Colonic mucosa (tissue), 4 donors: ENCODE measurements around the gene TBX10. TPM values are rescaled to one million over a fixed set of nuclear protein-coding genes. Genes with fewer than 3 reads are reported as not detected.

Experiments
- DNase-seq: peaks from one replicate; pipeline ENCODE4 v3.0.0-alpha.2; 2020
- H3K27ac ChIP-seq: fragments of 200-600 bp; one replicate; pipeline ENCODE4 v1.8.0; 2021
- H3K27me3 ChIP-seq: fragments of 200-600 bp; one replicate; pipeline ENCODE4 v1.8.0; 2021
- H3K36me3 ChIP-seq: fragments of 200-600 bp; one replicate; pipeline ENCODE4 v1.8.0; 2021
- H3K4me1 ChIP-seq: fragments of 200-600 bp; one replicate; pipeline ENCODE4 v1.8.0; 2021; ENCODE audit warnings: mild to moderate bottlenecking
- H3K4me3 ChIP-seq: fragments of 200-600 bp; one replicate; pipeline ENCODE4 v1.8.0; 2021
- H3K9ac ChIP-seq, 2 donors: one replicate each; pipeline ENCODE4 v1.7.0; 2013; ENCODE audit warnings: control low read depth in 2 of 2, low read depth in 2 of 2, low read length in 2 of 2
- H3K9me3 ChIP-seq: fragments of 200-600 bp; one replicate; pipeline ENCODE4 v1.8.0; 2021
- CTCF ChIP-seq: fragments of 200-600 bp; IDR thresholded peaks from one replicate; pipeline ENCODE4 v1.8.0; 2022; ENCODE audit warnings: antibody characterized with exemption, mild to moderate bottlenecking
- intact Hi-C: fragments of 100-400 bp; cut with DNase I; formaldehyde crosslinking; loops from one replicate; pipeline ENCODE4 v1.14.1; 2022
- total RNA-seq, 2 donors: library from RNA; stranded (reverse); fragmentation: NEBNext Ultra II Directional in 1 of 2; extraction: Animal tissue kit (Norgen Biotek cat#: 25700) in 1 of 2; gene quantifications; one replicate each; pipeline ENCODE4 v1.2.1, GENCODE V29; 2021
- donor health status: healthy.
- donor health status: DM: no; HTN: no; CAD: no.
- donor health status: DM: no; HTN: no; CAD: no.

The TBX10 gene
- total RNA-seq, 2 donors from 2014 or later: 7.8 to 19.3 TPM

GRCh38 chr11:67665541-67666302 is 26.2 kb upstream of the TBX10 start:
- peak; percentile 31 for TF ChIP-seq CTCF
- intact Hi-C loops: no loop called here

DNA sequence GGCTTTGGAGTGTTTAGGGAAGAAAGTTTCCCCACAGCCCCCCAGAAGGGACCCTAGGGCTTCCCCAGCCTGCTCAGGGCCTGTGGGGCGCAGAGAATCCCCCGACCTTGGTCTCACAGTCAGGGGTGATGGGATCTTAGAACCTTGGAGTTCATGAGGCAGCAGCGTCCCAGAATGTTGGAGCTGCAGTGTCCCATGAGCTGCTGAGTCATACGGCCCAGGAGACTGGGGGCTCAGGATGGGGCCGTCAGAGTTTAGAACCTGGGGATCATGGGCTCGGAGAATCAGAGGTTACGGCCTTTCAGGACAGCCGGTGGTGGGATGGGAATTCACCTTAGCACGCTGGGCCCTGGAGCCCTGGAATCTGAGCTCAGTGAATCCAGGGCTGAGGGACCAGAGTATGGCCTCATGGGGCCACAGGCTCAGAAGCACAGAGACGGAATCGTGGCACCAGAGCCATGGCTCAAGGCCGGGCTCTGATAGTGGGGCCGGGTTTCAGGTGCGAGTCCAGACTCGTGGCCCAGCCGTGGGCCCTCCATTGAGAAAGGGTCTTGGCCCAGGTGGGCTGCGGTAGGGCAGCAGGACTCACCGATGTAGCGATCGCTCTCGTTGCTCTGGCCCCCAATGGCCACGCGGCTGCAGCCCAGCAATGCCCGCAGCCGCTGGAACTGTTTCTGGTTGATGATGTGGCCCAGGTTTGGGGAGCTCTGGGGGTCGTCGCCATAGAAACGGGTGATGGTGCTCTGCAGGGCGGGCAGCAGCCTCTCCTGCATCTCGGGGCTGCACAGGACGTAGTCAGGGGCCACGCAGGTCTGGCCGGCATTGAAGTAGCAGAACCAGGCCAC is 25.4 kb upstream of the TBX10 start:
- intact Hi-C loops: loop anchor here (5.0 kb wide), 1 partner anchor 38 kb away; the partner anchor contains the start of gene NUDT8

More at GRCh38 chr11:67665541-67666302, 26.2 kb upstream of the TBX10 start:
- Histone ChIP-seq H3K4me3 (no peak overlapping the region), H3K9ac (no peak overlapping the region), H3K27ac (no peak overlapping the region), H3K27me3 (no peaks in the 10 kb centered on the region), H3K4me1 (no peaks in the 10 kb centered on the region), H3K36me3 (no peaks in the 10 kb centered on the region), H3K9me3 (no peaks in the 10 kb centered on the region)
- DNase-seq: peak; percentile 56

DNA sequence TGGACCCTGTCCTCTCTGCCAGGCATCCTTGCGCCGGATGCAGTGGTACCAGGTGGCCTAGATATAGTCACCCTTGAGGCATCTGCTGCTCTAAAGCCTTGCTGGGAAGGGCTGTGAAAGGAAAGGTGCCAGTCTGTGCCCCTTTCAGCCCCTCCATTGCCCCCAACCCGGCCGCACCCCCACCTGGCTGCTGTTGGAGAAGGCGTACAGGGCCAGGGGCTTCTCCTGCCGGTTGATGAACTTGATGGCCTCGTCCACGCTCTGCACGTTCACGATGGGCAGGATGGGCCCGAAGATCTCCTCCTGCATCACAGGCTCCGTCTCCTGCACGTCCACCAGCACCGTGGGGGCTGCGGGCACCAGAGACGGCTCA is 24.6 kb upstream of the TBX10 start:
- no peak overlapping the region for H3K27ac ChIP-seq
- no peaks in the 10 kb centered on the region for H3K27me3 ChIP-seq
- H3K36me3 ChIP-seq: no peaks in the 10 kb centered on the region
- no peak for TF ChIP-seq CTCF
- no peak overlapping the region for H3K9ac ChIP-seq
- intact Hi-C loops: loop anchor here (5.0 kb wide), 1 partner anchor 37 kb away; the partner anchor contains the start of gene NUDT8
- no peaks in the 10 kb centered on the region for H3K9me3 ChIP-seq
- H3K4me3 ChIP-seq: no peak overlapping the region
- H3K4me1 ChIP-seq: no peaks in the 10 kb centered on the region
- no peak for DNase-seq

More for the DNA sequence above, 25.4 kb upstream of the TBX10 start:
- Histone ChIP-seq H3K4me1 (no peaks in the 10 kb centered on the region), H3K4me3 (no peak overlapping the region), H3K36me3 (no peaks in the 10 kb centered on the region), H3K9ac (no peak overlapping the region), H3K9me3 (no peaks in the 10 kb centered on the region), H3K27ac (no peak overlapping the region), H3K27me3 (no peaks in the 10 kb centered on the region)
- no peak for TF ChIP-seq CTCF
- DNase-seq: no peak

DNA sequence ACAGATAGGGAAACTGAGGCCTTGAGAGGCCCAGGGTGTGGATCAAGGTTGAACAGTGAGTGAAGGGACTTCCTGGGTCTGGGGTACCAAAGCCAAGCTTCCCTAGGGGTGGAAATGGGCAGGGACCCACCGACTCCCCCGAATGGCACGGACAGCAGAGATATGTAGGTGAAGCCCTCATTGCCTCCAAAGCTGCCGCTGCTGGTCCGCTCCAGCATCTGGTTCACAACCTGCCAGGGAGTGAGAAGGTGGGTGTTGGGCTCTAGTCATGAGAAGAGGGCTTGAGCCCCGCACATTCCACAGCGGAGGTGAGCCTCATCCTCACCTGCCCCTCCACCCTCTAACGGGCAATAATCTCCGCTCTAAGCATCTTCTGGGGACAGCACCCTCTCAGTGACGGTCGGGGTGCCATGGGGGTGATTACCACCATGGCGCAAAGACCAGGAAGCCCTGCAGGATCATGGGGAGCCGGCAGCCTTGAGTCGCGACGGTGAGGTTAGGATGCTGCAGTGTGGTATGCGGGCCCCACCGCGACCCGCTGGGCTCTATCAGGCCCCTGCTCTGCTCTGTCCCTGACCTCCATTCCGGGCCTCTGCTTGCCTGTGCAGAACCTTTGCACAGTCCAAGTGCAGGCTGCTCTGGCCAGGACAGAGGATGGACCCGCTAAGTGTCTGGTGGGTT is 24.1 kb upstream of the TBX10 start:
- no peaks in the 10 kb centered on the region for H3K27me3 ChIP-seq
- intact Hi-C loops: loop anchor here (5.0 kb wide), 1 partner anchor 36 kb away; the partner anchor contains the start of gene NUDT8
- H3K4me3 ChIP-seq: no peak overlapping the region
- H3K9me3 ChIP-seq: no peaks in the 10 kb centered on the region
- no peaks in the 10 kb centered on the region for H3K36me3 ChIP-seq
- DNase-seq: no peak
- H3K27ac ChIP-seq: no peak overlapping the region
- H3K4me1 ChIP-seq: no peaks in the 10 kb centered on the region
- TF ChIP-seq CTCF: no peak
- no peak overlapping the region for H3K9ac ChIP-seq
